ENCODE data around the gene SRPX2. TPM values are rescaled to one million over a fixed set of nuclear protein-coding genes. Genes with fewer than 3 reads are reported as not detected.

SRPX2 gene
- total RNA-seq = 1.8 and 7.1 TPM in 2 replicates

DNA sequence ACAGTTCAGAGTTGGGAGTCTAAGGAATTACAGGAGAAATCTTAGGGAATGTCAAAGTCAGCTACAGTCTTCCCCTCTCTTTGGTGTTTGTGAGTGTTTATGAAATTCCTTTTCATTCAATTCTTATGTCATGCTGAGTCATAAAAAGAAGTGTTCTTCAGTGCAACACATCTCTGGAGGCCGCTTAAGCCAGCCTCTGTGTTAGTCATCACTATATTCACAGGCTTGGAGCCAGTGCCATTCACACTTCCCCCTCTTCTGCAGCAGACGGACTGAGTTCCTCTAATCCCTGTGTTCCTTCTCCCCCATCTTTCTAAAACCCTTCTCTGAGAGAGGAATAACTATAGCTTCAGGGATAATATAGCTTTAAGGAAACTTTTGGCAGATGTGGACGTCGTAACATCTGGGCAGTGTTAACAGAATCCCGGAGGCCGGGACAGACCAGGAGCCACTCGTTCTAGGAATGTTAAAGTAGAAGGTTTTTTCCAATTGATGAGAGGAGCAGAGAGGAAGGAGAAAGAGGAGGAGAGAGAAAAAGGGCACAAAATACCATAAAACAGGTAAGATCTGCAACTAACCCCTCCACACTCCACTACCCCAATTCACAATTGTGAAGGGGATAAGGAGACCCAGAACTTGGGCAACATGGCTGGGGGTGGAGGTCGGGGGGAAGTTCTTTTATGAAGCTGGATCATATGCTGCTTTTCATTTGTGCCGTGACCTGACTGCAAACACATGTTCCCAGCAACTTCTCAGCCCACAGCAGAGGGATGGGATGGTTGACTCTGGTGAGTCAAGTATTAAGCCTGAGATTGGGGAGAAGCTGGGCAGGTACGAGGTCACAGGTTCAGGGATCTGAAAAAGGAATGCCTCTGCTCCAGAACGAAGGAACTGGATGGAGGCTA, at the start of gene SRPX2:
SRPX2 (plus strand) TSS at position 244 of the 905 bp plus-strand sequence. CDS start 2,124 bp downstream, outside the sequence.

DNA sequence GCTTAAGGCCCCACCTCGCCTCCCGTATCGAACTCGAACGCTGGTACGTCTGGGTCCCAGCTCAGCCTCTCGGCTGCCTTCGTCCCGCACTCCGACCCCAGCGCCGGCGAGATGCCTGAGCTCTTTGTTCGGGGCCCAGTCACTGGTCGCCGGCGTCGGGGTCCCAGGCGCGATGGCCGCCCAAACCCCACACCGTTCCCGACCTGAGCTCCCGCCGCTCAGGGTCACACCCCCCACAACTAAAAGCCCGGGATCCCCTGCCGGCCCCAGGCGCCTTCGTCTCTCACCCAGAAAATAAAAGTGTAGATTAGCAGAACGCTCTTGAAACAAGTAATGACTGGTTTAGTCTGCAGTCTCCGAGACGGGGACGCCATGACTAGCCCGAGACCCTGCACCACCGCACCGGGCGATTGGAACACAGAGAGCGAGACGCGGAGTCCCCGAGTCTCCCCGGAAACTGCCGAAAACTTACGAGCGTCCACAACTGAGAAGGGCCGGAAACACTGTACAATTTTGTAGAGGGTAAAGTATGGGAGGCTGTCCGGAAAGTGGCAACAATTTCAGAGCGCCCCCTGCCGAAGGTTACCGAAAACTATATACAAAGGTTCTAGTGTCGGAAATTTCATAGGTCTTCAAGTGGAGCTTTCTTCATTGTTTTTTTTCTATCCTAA, 7.5 kb upstream of the SRPX2 start, which contains the start of gene TSPAN6:
TSPAN6 (minus strand) TSS at position 486 of the 671 bp plus-strand sequence; CDS start at position 374, 112 bp downstream.

Other genes starting within 250 kb of the SRPX2 start
- 0.13 and 0.16 TPM in 2 replicates for gene PCDH19, start 233.9 kb upstream of the SRPX2 start, total RNA-seq
- not detected in 2 replicates for gene TNMD, start 59.3 kb upstream of the SRPX2 start, total RNA-seq
- 15.6 and 30.6 TPM in 2 replicates for gene TSPAN6, start 7.4 kb upstream of the SRPX2 start, total RNA-seq
- 1.8 and 3.6 TPM in 2 replicates for gene SYTL4, start 87.9 kb downstream of the SRPX2 start, total RNA-seq
- gene CSTF2, start 176.2 kb downstream of the SRPX2 start, total RNA-seq = 13.1 and 25.6 TPM in 2 replicates
- gene NOX1, start 230.2 kb downstream of the SRPX2 start, total RNA-seq = not detected in 2 replicates